GM12878 (cell line): ENCODE results near the gene MAPKBP1. TPM values are rescaled to one million over a fixed set of nuclear protein-coding genes. Genes with fewer than 3 reads are reported as not detected.

Experiments used
- ATAC-seq: fragments of 200-7000 bp; cut with Tn5 transposase; 3 replicates; pipeline ENCODE4 v1.9.1; 2020; ENCODE audit warnings: mild to moderate bottlenecking, moderate library complexity
- BruUV-seq: library from RNA; stranded (reverse); fragments of 400-500 nt; replicated peaks from 2 replicates; lab custom pipeline; 2021; lab: Mats Ljungman, UMichigan
- CTCF ChIA-PET: fragments of 300-600 bp; sonication (Branson Sonifier 250); formaldehyde crosslinking; extraction: SDS; loops from one replicate; lab custom pipeline; 2021; ENCODE audit warnings: inconsistent platforms; lab: Yijun Ruan, JAX
- POLR2A ChIA-PET: fragments of 350-600 bp; formaldehyde crosslinking; extraction: SDS; loops from one replicate; lab custom pipeline; 2021; ENCODE audit warnings: inconsistent platforms; lab: Charles Lee
- RAD21 ChIA-PET: fragments of 300-600 bp; sonication (Branson Sonifier 250); formaldehyde crosslinking; loops from one replicate; lab custom pipeline; 2023; ENCODE audit warnings: antibody characterized with exemption; ENCODE audit not compliant: unreplicated experiment; lab: Charles Lee
- SMC1A ChIA-PET: fragments of 300-600 bp; sonication (Branson Sonifier 250); formaldehyde crosslinking; loops from one replicate; lab custom pipeline; 2023; ENCODE audit not compliant: unreplicated experiment, uncharacterized antibody; lab: Charles Lee
- DNase-seq: peaks from one replicate; pipeline ENCODE4 v3.0.0-alpha.2; 2011; ENCODE audit warnings: low read depth, low spot score
- FAIRE-seq: peaks from 3 replicates; lab custom pipeline; 2011; peaks lifted over from hg19 to GRCh38; lab: Jason Lieb, UNC
- H2AFZ ChIP-seq: 2 replicates; pipeline ENCODE4 v1.6.0; 2011; ENCODE audit warnings: low read depth, low read length, control low read depth; ENCODE audit not compliant: control insufficient read depth
- H3K27ac ChIP-seq: 2 replicates; pipeline ENCODE4 v1.5.1; 2011; ENCODE audit warnings: control low read depth; ENCODE audit not compliant: control insufficient read depth, insufficient read depth
- H3K27me3 ChIP-seq, 2 experiments: replicated peaks in 1 of 2; 2 replicates each; pipeline versions ENCODE4 v1.6.0 to v1.6.1; 2011; ENCODE audit warnings: low read length in 1 of 2; ENCODE audit not compliant: control insufficient read depth in 2 of 2, insufficient read depth in 2 of 2
- H3K36me3 ChIP-seq, 2 experiments: 2 replicates each; pipeline ENCODE4 v1.5.1; 2011; ENCODE audit warnings: low read length in 1 of 2; ENCODE audit not compliant: control insufficient read depth in 2 of 2, insufficient read depth in 2 of 2
- H3K4me1 ChIP-seq: 2 replicates; pipeline ENCODE4 v1.6.1; 2011; ENCODE audit warnings: mild to moderate bottlenecking, low read length, moderate library complexity, mixed read lengths; ENCODE audit not compliant: control insufficient read depth, insufficient read depth
- H3K4me2 ChIP-seq: 2 replicates; pipeline ENCODE4 v1.6.0; 2011; ENCODE audit warnings: control low read depth; ENCODE audit not compliant: control insufficient read depth, insufficient read depth
- H3K4me3 ChIP-seq: fragments of 200-600 bp; sonication (generic); 2 replicates; pipeline ENCODE4 v1.5.1; 2016
- H3K79me2 ChIP-seq: 2 replicates; pipeline ENCODE4 v1.6.0; 2011; ENCODE audit warnings: low read length; ENCODE audit not compliant: control insufficient read depth, insufficient read depth
- H3K9ac ChIP-seq: 2 replicates; pipeline ENCODE4 v1.8.0; 2011; ENCODE audit warnings: low read length, control low read depth, mixed read lengths; ENCODE audit not compliant: control insufficient read depth, insufficient read depth
- H3K9me3 ChIP-seq: replicated peaks from 3 replicates; pipeline ENCODE4 v1.5.1; 2011; ENCODE audit warnings: mild to moderate bottlenecking, low read length; ENCODE audit not compliant: control insufficient read depth, insufficient read depth
- H4K20me1 ChIP-seq: 2 replicates; pipeline ENCODE4 v1.6.0; 2011; ENCODE audit not compliant: control insufficient read depth, insufficient read depth
- EP300 ChIP-seq, 2 experiments: fragments of 150-350 bp in 1 of 2; IDR thresholded peaks; 2 replicates each; pipeline ENCODE4 v1.6.1; 2011 to 2012; ENCODE audit warnings: low read depth in 2 of 2, low read length in 2 of 2, borderline replicate concordance in 1 of 2, improper control_type of control experiment in 1 of 2, inconsistent platforms in 1 of 2; ENCODE audit not compliant: control insufficient read depth in 1 of 2
- FOXM1 ChIP-seq: IDR thresholded peaks from 2 replicates; pipeline ENCODE4 v1.6.1; 2012; ENCODE audit warnings: low read depth, mild to moderate bottlenecking, inconsistent platforms, low read length, moderate library complexity
- LARP7 ChIP-seq: fragments of 450-650 bp; IDR thresholded peaks from 2 replicates; pipeline ENCODE4 v1.6.1; 2017; ENCODE audit warnings: mild to moderate bottlenecking
- MTA3 ChIP-seq: IDR thresholded peaks from 2 replicates; pipeline ENCODE4 v1.6.1; 2012; ENCODE audit warnings: low read length, inconsistent platforms, borderline replicate concordance
- NFXL1 ChIP-seq: fragments of 450-650 bp; IDR thresholded peaks from 2 replicates; pipeline ENCODE4 v1.6.1; 2017; ENCODE audit warnings: antibody characterized with exemption, mild to moderate bottlenecking, borderline replicate concordance
- NFYB ChIP-seq: IDR thresholded peaks from 2 replicates; pipeline ENCODE4 v1.6.1; 2011; ENCODE audit warnings: low read depth, mild to moderate bottlenecking, low read length, improper control_type of control experiment, moderate library complexity; ENCODE audit not compliant: insufficient read depth
- RAD21 ChIP-seq: IDR thresholded peaks from 2 replicates; pipeline ENCODE4 v1.6.1; 2011; ENCODE audit warnings: mild to moderate bottlenecking, low read depth, low read length, moderate library complexity; ENCODE audit not compliant: insufficient read depth
- SIX5 ChIP-seq: IDR thresholded peaks from 2 replicates; pipeline ENCODE4 v1.6.1; 2011; ENCODE audit warnings: mild to moderate bottlenecking, low read depth, low read length, moderate library complexity; ENCODE audit not compliant: severe bottlenecking
- SREBF1 ChIP-seq: IDR thresholded peaks from 2 replicates; pipeline ENCODE4 v1.6.1; 2012; ENCODE audit warnings: mild to moderate bottlenecking, low read length
- TAF1 ChIP-seq: IDR thresholded peaks from 2 replicates; pipeline ENCODE4 v1.6.1; 2011; ENCODE audit warnings: mild to moderate bottlenecking, low read depth, low read length, borderline replicate concordance
- TCF3 ChIP-seq: IDR thresholded peaks from 2 replicates; pipeline ENCODE4 v1.6.1; 2012; ENCODE audit warnings: low read depth, mild to moderate bottlenecking, low read length, borderline replicate concordance; ENCODE audit not compliant: insufficient read depth
- ZBED1 ChIP-seq: IDR thresholded peaks from 2 replicates; pipeline ENCODE4 v1.6.1; 2016; ENCODE audit warnings: borderline replicate concordance
- ZNF207 ChIP-seq: fragments of 450-650 bp; IDR thresholded peaks from 2 replicates; pipeline ENCODE4 v1.6.1; 2014; ENCODE audit warnings: antibody characterized with exemption, mild to moderate bottlenecking, borderline replicate concordance
- WGBS: methylation state at CpG from one replicate; pipeline ENCODE4 v1.1.6; 2016; ENCODE audit warnings: low lambda C conversion rate; ENCODE audit not compliant: insufficient replicate concordance, insufficient coverage; ENCODE audit errors: missing lambda C conversion rate; 5-methylcytosine and 5-hydroxymethylcytosine counted together
- in situ Hi-C: fragments of 300-500 bp; cut with MboI; formaldehyde crosslinking; loops from 9 replicates; pipeline ENCODE4 v1.14.3; 2018; ENCODE audit warnings: mixed read lengths
- intact Hi-C: fragments of 100-400 bp; cut with micrococcal nuclease; formaldehyde crosslinking; loops from one replicate; pipeline ENCODE4 v1.14.2; 2022; ENCODE audit not compliant: unreplicated experiment
- polyA plus RNA-seq, 11 experiments: library from polyadenylated mRNA; depleted of rRNA in 4 of 11; unstranded in 6 of 11; stranded (reverse) in 5 of 11; fragments of >200 nt; fragmentation: Nextera tagmentation in 4 of 11; fragmentation: Illumina TruSeq in 1 of 11; extraction: Ambion mirVana in 4 of 11; extraction: Trizol in 1 of 11; gene quantifications; 1 replicate in 1 of 11; 2 replicates in 10 of 11; pipeline versions ENCODE4 v1.2.1 to v1.2.3, GENCODE V29; 2011 to 2016; ENCODE audit warnings: inconsistent platforms in 2 of 11, missing spikeins in 2 of 11, low read depth in 1 of 11
- total RNA-seq, 4 experiments: library from RNA; depleted of rRNA in 3 of 4; stranded (reverse); fragments of >200 nt in 3 of 4; fragmentation: Illumina TruSeq in 1 of 4; extraction: Trizol in 1 of 4; gene quantifications; 2 replicates each; pipeline versions ENCODE4 v1.2.1 to v1.2.3, GENCODE V29; 2013 to 2021
- TF ChIP-seq, protein P1 (sequence below): fragments of 450-650 bp; formaldehyde crosslinking; IDR thresholded peaks from 2 replicates; pipeline ENCODE4 v1.4.0; 2020; ENCODE audit warnings: mild to moderate bottlenecking, moderate library complexity
- TF ChIP-seq, protein P2 (sequence below): fragments of 450-650 bp; IDR thresholded peaks from 2 replicates; pipeline ENCODE4 v1.6.1; 2017; ENCODE audit warnings: mild to moderate bottlenecking, moderate library complexity
- TF ChIP-seq, protein P3 (sequence below): IDR thresholded peaks from 2 replicates; pipeline ENCODE4 v1.6.1; 2011; ENCODE audit warnings: mild to moderate bottlenecking, low read depth, low read length, moderate library complexity; ENCODE audit not compliant: insufficient replicate concordance

Gene MAPKBP1
- total and polyA plus RNA-seq, 10 of the 15 experiments (the other 5 are each of a cell fraction or from before 2014, with no cell fraction given), result 0.44 to 19.0 (median 7.3) TPM

DNA sequence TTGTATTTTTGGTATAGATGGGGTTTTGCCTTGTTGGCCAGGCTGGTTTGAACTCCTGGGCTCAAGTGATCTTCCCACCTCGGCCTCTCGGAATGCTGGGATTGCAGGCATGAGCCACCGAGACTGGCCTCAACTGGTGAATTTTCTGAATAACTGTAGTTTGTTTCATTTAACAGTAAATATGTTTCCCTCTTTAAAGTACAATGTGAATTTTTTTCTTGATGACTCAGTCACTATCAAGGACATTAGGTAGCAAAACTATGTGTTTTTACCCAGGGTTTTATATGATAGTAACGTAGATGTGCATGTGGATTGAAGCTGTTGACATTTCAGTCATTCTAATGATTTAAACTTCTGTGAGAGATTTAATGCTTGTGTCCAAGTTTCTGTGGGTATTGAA, 40.2 kb upstream of the MAPKBP1 start:
- in situ Hi-C loops, result no loop called here
- ChIA-PET SMC1A (interaction anchor here (1.0 kb wide), 1 partner anchor 10 kb away, joined by 3 read pairs; no protein-coding TSS in a partner anchor), CTCF (no interaction called here), POLR2A (no interaction called here), RAD21 (no interaction called here)
- no peaks in the 10 kb centered on the region for H4K20me1 ChIP-seq
- H2AFZ ChIP-seq, result no peak overlapping the region
- H3K79me2 ChIP-seq, result no peaks in the 10 kb centered on the region
- H3K4me3 ChIP-seq, result no peak overlapping the region
- no peak for ATAC-seq
- H3K27ac ChIP-seq, result no peak overlapping the region
- FAIRE-seq, result no peak
- H3K4me2 ChIP-seq, result no peak overlapping the region
- no peaks in the 10 kb centered on the region for H3K27me3 ChIP-seq
- H3K4me1 ChIP-seq, result peaks cover 6% of the 10 kb centered on the region; the same call in 1 of the 2 replicates
- no peaks in the 10 kb centered on the region for H3K9me3 ChIP-seq
- H3K36me3 ChIP-seq, result peaks cover 4 to 13% of the 10 kb centered on the region in 2 experiments; a peak in 3 of 4 replicates
- no peak overlapping the region for H3K9ac ChIP-seq
- no peak for DNase-seq
- 99% methylated on average over 4 of the region's 4 CpGs for WGBS
- BruUV-seq, result no TSS peak
- intact Hi-C loops, result no loop called here
- TF ChIP-seq, protein P1, sequence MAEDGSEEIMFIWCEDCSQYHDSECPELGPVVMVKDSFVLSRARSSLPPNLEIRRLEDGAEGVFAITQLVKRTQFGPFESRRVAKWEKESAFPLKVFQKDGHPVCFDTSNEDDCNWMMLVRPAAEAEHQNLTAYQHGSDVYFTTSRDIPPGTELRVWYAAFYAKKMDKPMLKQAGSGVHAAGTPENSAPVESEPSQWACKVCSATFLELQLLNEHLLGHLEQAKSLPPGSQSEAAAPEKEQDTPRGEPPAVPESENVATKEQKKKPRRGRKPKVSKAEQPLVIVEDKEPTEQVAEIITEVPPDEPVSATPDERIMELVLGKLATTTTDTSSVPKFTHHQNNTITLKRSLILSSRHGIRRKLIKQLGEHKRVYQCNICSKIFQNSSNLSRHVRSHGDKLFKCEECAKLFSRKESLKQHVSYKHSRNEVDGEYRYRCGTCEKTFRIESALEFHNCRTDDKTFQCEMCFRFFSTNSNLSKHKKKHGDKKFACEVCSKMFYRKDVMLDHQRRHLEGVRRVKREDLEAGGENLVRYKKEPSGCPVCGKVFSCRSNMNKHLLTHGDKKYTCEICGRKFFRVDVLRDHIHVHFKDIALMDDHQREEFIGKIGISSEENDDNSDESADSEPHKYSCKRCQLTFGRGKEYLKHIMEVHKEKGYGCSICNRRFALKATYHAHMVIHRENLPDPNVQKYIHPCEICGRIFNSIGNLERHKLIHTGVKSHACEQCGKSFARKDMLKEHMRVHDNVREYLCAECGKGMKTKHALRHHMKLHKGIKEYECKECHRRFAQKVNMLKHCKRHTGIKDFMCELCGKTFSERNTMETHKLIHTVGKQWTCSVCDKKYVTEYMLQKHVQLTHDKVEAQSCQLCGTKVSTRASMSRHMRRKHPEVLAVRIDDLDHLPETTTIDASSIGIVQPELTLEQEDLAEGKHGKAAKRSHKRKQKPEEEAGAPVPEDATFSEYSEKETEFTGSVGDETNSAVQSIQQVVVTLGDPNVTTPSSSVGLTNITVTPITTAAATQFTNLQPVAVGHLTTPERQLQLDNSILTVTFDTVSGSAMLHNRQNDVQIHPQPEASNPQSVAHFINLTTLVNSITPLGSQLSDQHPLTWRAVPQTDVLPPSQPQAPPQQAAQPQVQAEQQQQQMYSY (CRISPR knock-in tag), result no peak
- TF ChIP-seq, protein P2, sequence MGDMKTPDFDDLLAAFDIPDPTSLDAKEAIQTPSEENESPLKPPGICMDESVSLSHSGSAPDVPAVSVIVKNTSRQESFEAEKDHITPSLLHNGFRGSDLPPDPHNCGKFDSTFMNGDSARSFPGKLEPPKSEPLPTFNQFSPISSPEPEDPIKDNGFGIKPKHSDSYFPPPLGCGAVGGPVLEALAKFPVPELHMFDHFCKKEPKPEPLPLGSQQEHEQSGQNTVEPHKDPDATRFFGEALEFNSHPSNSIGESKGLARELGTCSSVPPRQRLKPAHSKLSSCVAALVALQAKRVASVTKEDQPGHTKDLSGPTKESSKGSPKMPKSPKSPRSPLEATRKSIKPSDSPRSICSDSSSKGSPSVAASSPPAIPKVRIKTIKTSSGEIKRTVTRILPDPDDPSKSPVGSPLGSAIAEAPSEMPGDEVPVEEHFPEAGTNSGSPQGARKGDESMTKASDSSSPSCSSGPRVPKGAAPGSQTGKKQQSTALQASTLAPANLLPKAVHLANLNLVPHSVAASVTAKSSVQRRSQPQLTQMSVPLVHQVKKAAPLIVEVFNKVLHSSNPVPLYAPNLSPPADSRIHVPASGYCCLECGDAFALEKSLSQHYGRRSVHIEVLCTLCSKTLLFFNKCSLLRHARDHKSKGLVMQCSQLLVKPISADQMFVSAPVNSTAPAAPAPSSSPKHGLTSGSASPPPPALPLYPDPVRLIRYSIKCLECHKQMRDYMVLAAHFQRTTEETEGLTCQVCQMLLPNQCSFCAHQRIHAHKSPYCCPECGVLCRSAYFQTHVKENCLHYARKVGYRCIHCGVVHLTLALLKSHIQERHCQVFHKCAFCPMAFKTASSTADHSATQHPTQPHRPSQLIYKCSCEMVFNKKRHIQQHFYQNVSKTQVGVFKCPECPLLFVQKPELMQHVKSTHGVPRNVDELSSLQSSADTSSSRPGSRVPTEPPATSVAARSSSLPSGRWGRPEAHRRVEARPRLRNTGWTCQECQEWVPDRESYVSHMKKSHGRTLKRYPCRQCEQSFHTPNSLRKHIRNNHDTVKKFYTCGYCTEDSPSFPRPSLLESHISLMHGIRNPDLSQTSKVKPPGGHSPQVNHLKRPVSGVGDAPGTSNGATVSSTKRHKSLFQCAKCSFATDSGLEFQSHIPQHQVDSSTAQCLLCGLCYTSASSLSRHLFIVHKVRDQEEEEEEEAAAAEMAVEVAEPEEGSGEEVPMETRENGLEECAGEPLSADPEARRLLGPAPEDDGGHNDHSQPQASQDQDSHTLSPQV, result no peak
- TF ChIP-seq ZBED1 (no peak), MTA3 (no peak), LARP7 (no peak), NFYB (no peak), ZNF207 (no peak), TCF3 (no peak), RAD21 (no peak), SREBF1 (no peak), NFXL1 (no peak), TAF1 (no peak), FOXM1 (no peak), SIX5 (no peak), EP300 (IDR thresholded peaks at IDR 0.05; ENCODE audit: borderline replicate concordance in 1 of 2, control insufficient read depth in 1 of 2, low read depth in 2 of 2, low read length in 2 of 2) (no peak)
- TF ChIP-seq, protein P3, sequence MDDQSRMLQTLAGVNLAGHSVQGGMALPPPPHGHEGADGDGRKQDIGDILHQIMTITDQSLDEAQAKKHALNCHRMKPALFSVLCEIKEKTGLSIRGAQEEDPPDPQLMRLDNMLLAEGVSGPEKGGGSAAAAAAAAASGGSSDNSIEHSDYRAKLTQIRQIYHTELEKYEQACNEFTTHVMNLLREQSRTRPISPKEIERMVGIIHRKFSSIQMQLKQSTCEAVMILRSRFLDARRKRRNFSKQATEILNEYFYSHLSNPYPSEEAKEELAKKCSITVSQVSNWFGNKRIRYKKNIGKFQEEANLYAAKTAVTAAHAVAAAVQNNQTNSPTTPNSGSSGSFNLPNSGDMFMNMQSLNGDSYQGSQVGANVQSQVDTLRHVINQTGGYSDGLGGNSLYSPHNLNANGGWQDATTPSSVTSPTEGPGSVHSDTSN, result no peak
